ENCODE results near the gene BRAF. TPM values are rescaled to one million over a fixed set of nuclear protein-coding genes. Genes with fewer than 3 reads are reported as not detected.

The BRAF gene
- total RNA-seq, 4 donors from 2014 or later, result 43.5 to 56.5 (median 49.5) TPM

DNA sequence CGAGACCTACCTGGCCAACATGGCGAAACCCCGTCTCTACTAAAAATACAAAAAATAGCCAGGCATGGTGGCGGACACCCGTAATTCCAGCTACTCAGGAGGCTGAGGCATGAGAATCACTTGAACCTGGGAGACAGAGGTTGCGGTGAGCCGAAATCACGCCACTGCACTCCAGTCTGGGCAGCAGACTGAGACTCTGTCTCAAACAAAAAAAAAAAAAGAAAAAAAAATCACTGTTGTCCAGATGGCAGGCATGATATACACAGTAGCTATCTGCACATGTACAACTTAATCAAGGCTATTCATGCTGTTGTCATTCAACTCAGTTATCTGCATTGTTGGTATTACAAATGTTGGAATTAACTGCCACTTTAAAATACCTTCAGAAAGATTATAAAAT, 55.3 kb downstream of the BRAF start:
- Histone ChIP-seq H3K9me3 (no peaks in the 10 kb centered on the region), H3K4me1 (peaks cover 0 to 5% (median 0%) of the 10 kb centered on the region in 4 donors), H3K4me3 (no peak overlapping the region), H3K27me3 (no peaks in the 10 kb centered on the region), H3K36me3 (no peaks in the 10 kb centered on the region), H3K27ac (no peak overlapping the region)
- WGBS, 2 donors, result 97 to 99% methylated on average over 8 of the region's 8 CpGs
- no peak for DNase-seq (ENCODE audit: low spot score in 2 of 2)
- TF ChIP-seq CTCF (IDR thresholded peaks at IDR 0.05) (no peak), POLR2A (IDR thresholded peaks at IDR 0.05) (no peak)

DNA sequence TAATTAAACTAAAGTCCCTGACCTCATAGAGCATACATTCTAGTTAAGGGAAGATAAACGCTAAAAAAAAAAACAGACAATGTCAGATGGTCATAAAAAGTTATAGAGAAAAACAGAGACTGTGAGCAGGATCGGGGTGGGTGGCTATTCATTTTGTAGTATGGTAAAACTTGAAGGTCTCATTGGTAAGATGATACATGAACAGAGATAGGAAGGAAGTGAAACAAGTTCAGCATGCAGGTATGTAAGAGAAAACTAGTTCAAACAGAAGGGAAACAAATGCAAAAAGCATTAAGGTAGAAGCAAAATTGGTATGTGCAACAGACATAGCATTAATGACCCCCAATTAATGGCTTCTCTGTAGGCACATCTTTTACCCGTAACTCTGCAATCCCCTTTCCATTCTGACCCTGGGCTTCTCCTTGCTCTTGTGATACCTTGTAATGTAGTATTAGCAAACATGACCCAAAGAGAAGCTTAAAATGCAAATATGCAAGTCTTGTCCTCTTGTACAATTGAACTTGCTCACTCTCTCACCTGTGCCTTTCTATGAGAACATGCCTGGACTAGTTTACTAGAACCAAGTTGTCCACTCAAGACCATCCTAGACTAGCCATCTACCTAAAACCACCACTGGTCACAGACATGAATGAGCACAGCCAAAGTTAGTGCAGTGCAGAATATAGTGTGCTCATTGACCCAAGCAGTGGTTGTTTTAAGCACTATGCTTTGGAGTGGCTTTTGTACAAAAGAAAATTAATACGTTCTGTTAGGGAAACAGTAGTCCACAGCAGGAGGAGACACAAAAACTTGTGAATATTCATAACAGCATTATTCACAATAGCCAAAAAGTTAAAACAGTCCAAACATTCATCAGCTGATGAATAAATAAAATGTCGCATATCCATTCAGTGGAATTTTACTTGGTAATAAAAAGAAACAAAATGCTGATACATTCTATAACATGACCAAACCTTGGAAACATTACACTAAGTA, 57.0 kb downstream of the BRAF start:
- no peak for TF ChIP-seq EP300 (IDR thresholded peaks at IDR 0.05)
- TF ChIP-seq CTCF (IDR thresholded peaks at IDR 0.05), result no peak
- TF ChIP-seq POLR2A (IDR thresholded peaks at IDR 0.05), result no peak
- Histone ChIP-seq H3K27me3 (no peaks in the 10 kb centered on the region), H3K9me3 (no peaks in the 10 kb centered on the region), H3K4me1 (peaks cover 0 to 5% (median 0%) of the 10 kb centered on the region in 4 donors), H3K4me3 (no peak overlapping the region), H3K36me3 (peaks cover 0 to 9% (median 0%) of the 10 kb centered on the region in 3 donors), H3K27ac (no peak overlapping the region)
- no peak for DNase-seq (ENCODE audit: low spot score in 2 of 2)
- WGBS, 2 donors, result 71 to 78% methylated on average over 5 of the region's 5 CpGs

- Histone ChIP-seq H3K9me3 (no peaks in the 10 kb centered on the region), H3K4me3 (no peak overlapping the region), H3K36me3 (peaks cover 0 to 9% (median 0%) of the 10 kb centered on the region in 3 donors), H3K27ac (no peak overlapping the region), H3K4me1 (peaks cover 0 to 5% (median 0%) of the 10 kb centered on the region in 4 donors), H3K27me3 (no peaks in the 10 kb centered on the region)
- no peak for TF ChIP-seq POLR2A (IDR thresholded peaks at IDR 0.05)
- no peak for TF ChIP-seq CTCF (IDR thresholded peaks at IDR 0.05)
- no peak for TF ChIP-seq EP300 (IDR thresholded peaks at IDR 0.05)
- no peak for DNase-seq (ENCODE audit: low spot score in 2 of 2)
These were observed 57.8 kb downstream of the BRAF start for GRCh38 chr7:140866926-140867325.

DNA sequence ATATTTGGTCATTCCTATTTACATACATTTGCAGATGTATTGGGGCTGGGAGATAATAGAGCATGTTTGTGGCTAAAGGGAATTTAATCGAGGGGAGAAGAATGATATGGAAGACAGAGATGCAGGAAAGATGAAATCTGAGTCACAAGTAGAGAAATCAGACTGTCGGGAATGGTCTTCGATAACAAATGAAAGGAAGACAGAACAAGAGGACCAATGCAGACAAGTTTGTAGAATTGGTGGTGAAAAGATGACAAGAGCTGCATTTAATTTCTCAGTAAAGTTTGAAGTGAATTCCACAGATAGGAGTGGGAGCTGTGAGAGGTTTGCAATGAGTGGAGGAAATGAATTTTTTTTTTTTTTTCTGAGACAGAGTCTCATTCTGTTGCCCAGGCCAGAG, 60.0 kb downstream of the BRAF start:
- 97 to 99% methylated on average over 3 of the region's 3 CpGs for WGBS, 2 donors
- Histone ChIP-seq H3K4me3 (no peak overlapping the region), H3K9me3 (no peaks in the 10 kb centered on the region)

More for the DNA sequence above, 60.0 kb downstream of the BRAF start:
- no peak for TF ChIP-seq EP300 (IDR thresholded peaks at IDR 0.05)
- TF ChIP-seq CTCF (IDR thresholded peaks at IDR 0.05), result no peak
- TF ChIP-seq POLR2A (IDR thresholded peaks at IDR 0.05), result no peak
- Histone ChIP-seq H3K27me3 (no peaks in the 10 kb centered on the region), H3K36me3 (peaks cover 0 to 9% (median 0%) of the 10 kb centered on the region in 3 donors), H3K4me1 (peaks cover 0 to 5% (median 0%) of the 10 kb centered on the region in 4 donors), H3K27ac (no peak overlapping the region)
- no peak for DNase-seq (ENCODE audit: low spot score in 2 of 2)

Measured in tibial nerve (tissue), 4 donors.